NCI-H524 treated with DMSO at 0.1 percent for 48 hours (cell line): ENCODE measurements around the gene DAB2IP.
"Not testable (repeated sequence)": the region's sequence is repeated elsewhere in the genome, so short reads cannot be mapped to it uniquely, and the experiment has no call there.

Experiments used
- DNase-seq: peaks from one replicate; lab custom pipeline; 2025; lab: John Stamatoyannopoulos, UW

The DAB2IP gene

GRCh38 chr9:121626012-121626411 is 25.4 kb upstream of the DAB2IP start:
- DNase-seq, result no peak

DNA sequence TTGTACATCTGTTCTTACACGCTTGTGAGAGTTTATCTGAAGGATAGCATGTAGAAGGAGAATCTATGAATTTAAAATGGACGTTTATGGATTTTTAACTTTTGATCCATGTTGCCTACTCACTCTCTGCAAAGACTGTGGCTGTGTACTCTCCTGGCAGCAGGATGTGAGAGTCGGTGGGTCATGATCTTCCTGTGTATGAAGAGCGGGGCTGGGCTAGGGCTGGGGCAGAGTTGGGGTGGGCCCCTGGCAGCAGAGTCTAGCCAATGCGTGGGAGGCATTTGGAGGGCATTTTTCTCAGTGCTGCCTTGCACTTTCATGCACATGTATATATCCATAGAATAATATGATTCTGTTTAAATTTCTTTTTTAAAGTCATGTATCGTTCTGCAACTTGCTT is 24.0 kb upstream of the DAB2IP start:
- DNase-seq, result no peak

GRCh38 chr9:121628401-121628800 is 23.0 kb upstream of the DAB2IP start:
- no peak for DNase-seq

- DNase-seq, result no peak
These were observed 20.3 kb upstream of the DAB2IP start for GRCh38 chr9:121631115-121631514.

DNA sequence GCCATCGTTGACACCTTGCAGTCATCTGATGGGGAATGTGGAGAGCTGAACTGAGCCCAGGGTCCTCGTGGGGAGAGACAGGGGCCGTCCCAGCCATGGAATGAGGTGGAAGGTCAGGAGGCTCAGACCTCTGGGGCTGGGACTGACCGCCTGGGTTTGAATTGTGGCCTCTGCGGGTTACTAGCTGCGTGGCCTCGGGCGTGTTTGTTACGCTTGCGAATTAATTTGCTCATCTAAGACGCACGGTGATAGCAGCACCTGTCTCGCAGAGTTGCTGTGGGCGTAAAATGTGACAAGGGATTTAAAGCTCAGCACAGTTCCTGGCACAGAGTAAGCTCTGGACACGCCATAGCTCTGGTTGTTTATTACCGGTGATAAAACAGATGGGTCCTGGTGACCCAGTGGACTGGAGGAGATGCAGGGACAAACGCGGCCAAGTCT is 19.4 kb upstream of the DAB2IP start:
- no peak for DNase-seq

GRCh38 chr9:121633119-121633714 is 18.2 kb upstream of the DAB2IP start:
- DNase-seq, result no peak

GRCh38 chr9:121633736-121634135 is 17.7 kb upstream of the DAB2IP start:
- DNase-seq, result no peak

DNA sequence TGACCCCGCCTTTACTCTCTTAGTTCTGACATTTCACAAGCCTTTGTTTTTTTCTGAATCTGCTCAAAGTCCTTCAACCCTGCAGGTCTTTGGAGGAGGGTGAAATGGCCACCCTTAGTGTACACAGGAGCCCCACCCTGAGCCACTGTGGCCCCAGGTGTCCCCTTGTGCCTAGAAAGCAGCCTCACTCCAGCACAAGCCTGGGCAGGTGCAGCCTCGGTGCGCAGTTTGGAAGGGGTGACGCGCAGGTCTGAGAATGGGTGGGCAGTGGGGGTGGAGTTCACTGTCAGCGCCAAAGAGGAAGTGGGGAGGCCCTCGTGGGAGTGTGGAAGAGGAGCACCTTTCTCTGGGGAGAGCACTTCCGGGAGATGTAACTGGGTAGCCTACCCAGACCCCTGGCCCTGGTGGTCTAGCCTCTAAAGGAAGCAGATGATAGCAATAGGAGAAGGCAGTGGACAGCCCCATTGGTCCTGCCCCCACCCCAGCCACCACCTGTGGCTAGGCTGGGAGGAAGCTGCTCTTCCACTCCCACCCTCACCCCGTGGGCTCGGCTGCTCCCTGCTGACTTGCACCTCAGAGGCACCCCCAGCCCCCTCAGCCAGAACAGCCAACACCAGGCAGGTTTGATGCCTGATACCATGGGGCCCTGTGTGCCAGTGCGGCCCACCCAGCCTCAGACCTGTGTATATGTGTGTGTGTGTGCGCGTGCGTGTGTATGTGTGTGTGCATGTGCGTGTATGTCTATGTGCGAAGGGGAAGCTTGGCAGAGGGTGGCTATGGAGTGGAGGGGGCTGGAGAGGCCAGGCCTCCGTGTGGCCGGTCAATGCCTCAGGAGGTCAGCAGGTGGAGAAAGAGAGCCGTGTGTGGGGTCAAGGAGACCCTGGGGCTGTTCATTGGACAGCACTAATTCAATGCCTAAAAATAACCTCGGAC is 16.8 kb upstream of the DAB2IP start:
- no peak for DNase-seq

GRCh38 chr9:121635300-121635876 is 16.0 kb upstream of the DAB2IP start:
- no peak for DNase-seq

GRCh38 chr9:121636341-121636865 is 15.0 kb upstream of the DAB2IP start:
- no peak for DNase-seq

DNA sequence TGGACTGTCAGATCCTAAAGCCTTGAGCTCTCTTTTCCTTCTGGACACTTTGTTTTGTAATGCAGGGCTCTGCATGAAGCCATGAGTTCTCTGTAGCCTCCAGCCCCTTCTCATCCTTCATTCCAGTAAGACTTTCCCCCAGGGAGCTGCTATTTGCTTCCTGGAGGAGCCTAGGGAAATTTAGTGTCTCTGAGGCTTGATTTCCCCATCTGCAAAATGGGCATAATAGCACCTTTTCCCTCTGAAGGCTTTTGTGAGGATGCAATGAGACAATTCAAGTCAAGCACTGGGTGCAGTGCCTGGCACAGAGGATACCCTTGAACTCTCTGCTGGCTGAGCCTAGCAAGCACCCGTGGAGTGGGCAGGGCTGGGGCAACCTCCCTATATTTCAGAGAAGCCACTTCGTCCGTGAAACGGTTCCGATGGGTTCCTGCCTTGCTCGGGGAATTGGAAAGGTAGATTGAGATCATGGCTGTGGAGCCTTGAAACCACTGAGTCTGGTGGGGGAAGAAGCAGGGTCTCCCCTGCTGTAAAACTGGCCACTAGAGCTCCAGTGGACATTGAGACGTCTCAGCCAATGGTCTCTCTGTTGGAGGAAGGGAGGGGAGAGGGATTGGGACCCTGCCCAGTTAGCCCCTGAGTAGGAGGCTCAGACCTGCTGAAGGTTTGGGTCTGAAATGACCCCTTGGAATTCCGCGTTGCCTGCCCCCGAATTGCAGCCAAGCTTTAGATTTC is 14.3 kb upstream of the DAB2IP start:
- DNase-seq, result no peak

DNA sequence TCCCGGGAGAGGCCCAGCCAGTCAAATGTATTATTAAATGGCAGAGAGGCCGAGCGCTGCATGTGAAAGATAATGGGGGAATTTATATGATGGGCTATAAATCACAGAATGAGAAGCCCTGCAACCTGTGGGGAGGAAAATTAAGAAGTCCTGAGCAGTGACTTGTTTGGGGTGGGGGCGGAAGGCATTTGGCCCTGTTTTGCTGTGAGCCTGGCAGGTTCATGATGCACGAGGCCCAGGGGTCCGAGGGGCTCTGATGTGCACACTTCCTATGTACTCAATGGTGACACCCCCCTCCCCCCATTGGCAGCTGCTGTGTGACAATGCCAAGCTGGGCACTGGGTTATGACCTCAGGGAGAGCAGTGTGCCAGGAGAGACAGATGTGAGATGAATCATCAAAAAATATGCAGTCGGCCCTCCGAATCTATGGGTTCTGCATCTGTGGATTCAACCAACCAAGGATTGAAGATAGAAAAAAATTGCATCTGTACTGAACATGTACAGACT is 13.7 kb upstream of the DAB2IP start:
- no peak for DNase-seq

GRCh38 chr9:121638399-121638798 is 13.0 kb upstream of the DAB2IP start:
- DNase-seq, result no peak

DNA sequence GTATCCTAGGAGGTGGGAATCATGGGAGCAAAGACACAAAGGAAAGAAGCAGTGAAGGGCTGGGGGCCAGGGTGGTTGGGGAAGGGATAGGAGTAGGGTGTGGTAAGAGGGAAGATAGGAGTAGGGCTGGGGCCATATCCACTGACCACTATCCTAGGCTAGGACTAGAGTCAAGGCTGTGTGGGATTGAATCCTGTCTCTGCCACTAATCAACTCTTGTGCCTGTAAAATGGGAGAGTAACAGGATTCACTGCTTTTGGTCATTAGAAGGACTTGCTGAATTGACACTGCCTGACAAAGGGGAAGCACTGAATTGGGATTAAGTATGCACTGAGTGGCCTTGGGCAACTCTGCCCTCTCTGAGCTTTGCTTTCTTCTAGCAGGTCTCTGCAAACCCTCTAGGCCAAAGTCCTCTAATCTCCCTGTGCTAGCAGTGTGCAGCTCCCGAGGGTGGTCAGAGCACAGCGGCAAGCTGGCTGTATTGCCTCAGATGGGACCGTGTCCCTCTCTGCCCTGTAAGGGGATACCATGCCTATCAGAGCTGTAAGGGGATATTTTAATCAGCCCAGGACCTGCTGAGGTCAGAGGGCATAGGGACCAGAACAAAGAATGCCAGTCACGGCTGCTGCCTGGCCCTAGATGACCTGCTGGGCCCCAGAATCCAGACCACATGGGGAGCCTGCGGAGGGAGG is 12.4 kb upstream of the DAB2IP start:
- DNase-seq, result no peak

DNA sequence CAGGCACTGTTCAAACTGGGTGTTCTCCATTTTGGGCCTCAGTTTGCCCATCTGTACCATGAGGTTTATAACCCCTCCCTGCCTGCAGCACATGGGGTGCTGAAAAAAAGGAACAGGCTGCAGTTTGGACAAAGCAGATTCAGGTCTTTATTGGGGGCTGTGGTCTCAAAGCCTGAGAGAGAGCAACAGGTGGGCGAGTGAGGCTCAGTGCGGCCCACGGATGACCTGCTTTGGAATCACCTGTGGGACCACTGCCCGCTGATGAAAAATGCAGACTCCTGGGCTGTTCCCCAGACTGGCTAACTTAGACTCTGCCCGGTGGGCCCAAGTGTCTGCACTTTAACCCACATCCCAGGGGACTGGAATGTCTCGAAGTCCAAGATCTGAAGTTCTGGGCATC is 11.8 kb upstream of the DAB2IP start:
- DNase-seq, result no peak

DNA sequence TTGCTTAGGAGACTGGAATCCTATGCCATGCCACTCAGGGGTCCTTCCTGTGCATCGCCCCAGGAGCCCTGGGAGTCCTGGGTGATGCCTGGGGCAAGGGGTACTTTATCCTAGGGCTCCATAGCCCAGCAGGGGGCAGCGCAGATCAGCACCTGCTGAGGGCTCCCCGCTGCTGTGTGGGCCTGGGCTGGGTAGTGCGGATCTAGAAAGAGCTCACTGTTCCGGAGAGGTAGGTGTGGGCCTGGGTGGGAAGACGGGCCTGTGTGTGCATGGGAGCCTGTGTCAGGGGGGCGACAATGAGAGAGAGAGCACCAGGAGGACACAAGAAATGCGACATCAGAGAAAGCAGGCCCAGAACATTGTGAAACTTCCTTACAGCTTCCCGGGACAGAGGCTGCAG is 11.4 kb upstream of the DAB2IP start:
- DNase-seq, result no peak

DNA sequence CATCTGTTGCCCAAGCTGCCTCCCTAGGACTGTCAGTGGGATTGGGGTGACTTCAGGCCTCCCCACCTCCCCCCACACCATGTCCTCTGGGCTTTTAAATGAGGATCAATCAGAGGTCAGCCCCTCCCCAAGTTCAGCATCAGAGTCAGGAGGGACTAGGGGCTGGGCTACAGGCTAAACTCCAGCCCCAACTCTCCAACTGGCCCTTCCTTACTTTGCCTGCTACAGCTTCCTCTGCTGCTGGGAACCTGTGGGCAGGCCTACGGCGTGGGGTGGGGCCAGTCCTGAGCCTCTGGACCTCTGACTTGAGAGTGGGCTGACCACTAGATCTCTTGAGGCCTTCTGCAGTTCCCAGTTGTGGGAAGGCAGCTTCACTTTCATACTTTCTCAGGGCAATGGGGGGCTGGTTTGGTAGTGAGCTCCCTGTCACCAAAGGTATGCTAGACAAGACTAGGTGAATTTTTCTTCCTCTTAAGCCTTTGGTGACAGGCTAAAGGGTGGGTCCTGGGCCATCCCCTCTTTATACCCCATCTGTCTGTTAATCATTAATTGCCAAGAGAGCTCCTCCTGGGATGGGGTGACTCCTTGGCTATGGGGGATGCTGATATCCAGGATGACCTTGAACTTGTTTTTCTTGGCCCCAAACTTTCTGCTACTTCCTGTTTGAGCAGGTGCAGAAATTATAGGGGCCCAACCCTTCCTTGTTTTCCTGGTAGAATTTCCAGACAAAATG is 10.8 kb upstream of the DAB2IP start:
- no peak for DNase-seq

DNA sequence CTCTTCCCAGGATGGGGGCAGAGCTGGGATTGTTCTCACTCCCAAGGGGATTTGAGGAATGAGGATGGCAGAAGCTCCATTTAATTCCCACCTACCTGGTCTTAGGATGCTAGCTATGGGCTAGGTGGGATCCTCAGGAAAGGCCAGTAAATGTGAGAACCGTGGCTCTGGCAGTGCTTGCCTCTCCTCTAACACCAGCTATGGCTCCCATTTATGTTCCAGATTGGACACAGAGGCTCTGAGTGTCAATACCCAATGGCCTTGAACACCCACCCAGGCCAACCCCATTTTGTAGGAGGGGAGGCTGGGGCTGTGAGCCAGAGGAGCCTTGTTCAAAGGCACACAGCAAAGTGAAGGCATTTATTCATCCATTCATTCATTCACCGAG is 10.2 kb upstream of the DAB2IP start:
- DNase-seq, result no peak

- no peak for DNase-seq
These were observed 8.7 kb upstream of the DAB2IP start for GRCh38 chr9:121642758-121643157.

GRCh38 chr9:121643473-121643872 is 8.0 kb upstream of the DAB2IP start:
- DNase-seq, result no peak

- not testable (repeated sequence) for DNase-seq
These were observed 7.4 kb upstream of the DAB2IP start for GRCh38 chr9:121644040-121644439.
